ENCODE data around the gene CNIH1.

- TF ChIP-seq CTCF (IDR thresholded peaks at IDR 0.05; ENCODE audit: low read depth, low read length, poor library complexity, severe bottlenecking): no peak
- no peak for TF ChIP-seq EZH2phosphoT487 (IDR thresholded peaks at IDR 0.05; ENCODE audit: borderline replicate concordance, low read length)
Measured at GRCh38 chr14:54486685-54487084, 45.5 kb upstream of the CNIH1 start.

Measured in DOHH2 (cell line).